ENCODE data around the gene TLCD3B. TPM values are rescaled to one million over a fixed set of nuclear protein-coding genes. Genes with fewer than 3 reads are reported as not detected.

TLCD3B gene
- total RNA-seq, 1 donor from 2014 or later = 12.5 TPM

- DNase-seq = no peak
Measured at GRCh38 chr16:29988346-29989075, 42.6 kb downstream of the TLCD3B start.

- DNase-seq = no peak
Measured at GRCh38 chr16:29987371-29988085, 43.5 kb downstream of the TLCD3B start.

- no peak for DNase-seq
Measured at GRCh38 chr16:29986931-29987330, 44.1 kb downstream of the TLCD3B start.

- DNase-seq = no peak
Measured at GRCh38 chr16:29986231-29986630, 44.8 kb downstream of the TLCD3B start.

GRCh38 chr16:29985271-29985811, 45.7 kb downstream of the TLCD3B start:
- DNase-seq = no peak

GRCh38 chr16:29984764-29985147, 46.3 kb downstream of the TLCD3B start:
- no peak for DNase-seq

GRCh38 chr16:29984137-29984763, 46.8 kb downstream of the TLCD3B start:
- no peak for DNase-seq

- DNase-seq = no peak
Measured at GRCh38 chr16:29983420-29984136, 47.5 kb downstream of the TLCD3B start.

GRCh38 chr16:29982560-29983419, 48.3 kb downstream of the TLCD3B start:
- DNase-seq = no peak

- DNase-seq = no peak
Measured at GRCh38 chr16:29978564-29979270, 52.4 kb downstream of the TLCD3B start.

- DNase-seq = no peak
Measured at GRCh38 chr16:29978081-29978480, 53.0 kb downstream of the TLCD3B start.

- no peak for DNase-seq
Measured at GRCh38 chr16:29977063-29977825, 53.8 kb downstream of the TLCD3B start.

GRCh38 chr16:29975811-29976511, 55.1 kb downstream of the TLCD3B start:
- no peak for DNase-seq

- no peak for DNase-seq
Measured at GRCh38 chr16:29975134-29975538, 55.9 kb downstream of the TLCD3B start.

Other genes with a start within 250 kb of the TLCD3B start
- 35.7 TPM for gene KIF22, start 240.5 kb downstream of the TLCD3B start, total RNA-seq
- 271 TPM for gene MAZ, start 224.7 kb downstream of the TLCD3B start, total RNA-seq
- 20.6 TPM for gene PRRT2, start 219.1 kb downstream of the TLCD3B start, total RNA-seq
- gene PAGR1, start 215.1 kb downstream of the TLCD3B start, total RNA-seq = 10.8 TPM
- 6.1 TPM for gene MVP, start 210.8 kb downstream of the TLCD3B start, total RNA-seq
- gene CDIPT, start 168.0 kb downstream of the TLCD3B start, total RNA-seq = 47.1 TPM
- 32.1 TPM for gene SEZ6L2, start 131.7 kb downstream of the TLCD3B start, total RNA-seq
- 17.2 TPM for gene ASPHD1, start 130.8 kb downstream of the TLCD3B start, total RNA-seq
- gene KCTD13, start 105.0 kb downstream of the TLCD3B start, total RNA-seq = 15.6 TPM
- gene TMEM219, start 69.2 kb downstream of the TLCD3B start, total RNA-seq = 22.5 TPM
- gene TAOK2, start 57.4 kb downstream of the TLCD3B start, total RNA-seq = 49.8 TPM
- gene HIRIP3, start 35.7 kb downstream of the TLCD3B start, total RNA-seq = 13.1 TPM
- gene INO80E, start 35.0 kb downstream of the TLCD3B start, total RNA-seq = 27.8 TPM
- gene DOC2A, start 20.2 kb downstream of the TLCD3B start, total RNA-seq = 10.5 TPM
- gene C16orf92, start 8.1 kb downstream of the TLCD3B start, total RNA-seq = not detected
- gene ALDOA, start 34.5 kb upstream of the TLCD3B start, total RNA-seq = 57.4 TPM
- gene PPP4C, start 44.7 kb upstream of the TLCD3B start, total RNA-seq = 81.4 TPM
- 0.16 TPM for gene TBX6, start 60.7 kb upstream of the TLCD3B start, total RNA-seq
- gene YPEL3, start 64.9 kb upstream of the TLCD3B start, total RNA-seq = 21.1 TPM
- gene GDPD3, start 82.3 kb upstream of the TLCD3B start, total RNA-seq = 0.47 TPM
- 25.7 TPM for gene MAPK3, start 91.9 kb upstream of the TLCD3B start, total RNA-seq
- 15.9 TPM for gene CORO1A, start 152.3 kb upstream of the TLCD3B start, total RNA-seq
- gene BOLA2B, start 162.4 kb upstream of the TLCD3B start, total RNA-seq = 12.5 TPM
- 13.9 TPM for gene SLX1A, start 162.6 kb upstream of the TLCD3B start, total RNA-seq
- 2.3 TPM for gene SULT1A3, start 168.0 kb upstream of the TLCD3B start, total RNA-seq
- gene NPIPB13, start 217.2 kb upstream of the TLCD3B start, total RNA-seq = 0.78 TPM